Measurements from ENCODE around the gene MUC2.

MUC2 gene

GRCh38 chr11:1074244-1075221, at the start of gene MUC2:
TSS of gene MUC2 (plus strand) at chr11:1074874.
- no peak for DNase-seq

GRCh38 chr11:1025410-1026162, 49.1 kb upstream of the MUC2 start:
- no peak for DNase-seq

GRCh38 chr11:1026163-1026450, 48.6 kb upstream of the MUC2 start:
- DNase-seq = no peak

- no peak for DNase-seq
Observed at GRCh38 chr11:1026641-1027482, 47.8 kb upstream of the MUC2 start.

GRCh38 chr11:1027483-1028290, 47.0 kb upstream of the MUC2 start:
- no peak for DNase-seq

GRCh38 chr11:1028291-1028540, 46.5 kb upstream of the MUC2 start:
- DNase-seq = no peak

GRCh38 chr11:1028616-1029015, 46.1 kb upstream of the MUC2 start:
- no peak for DNase-seq

- DNase-seq = no peak
Observed at GRCh38 chr11:1029051-1029450, 45.6 kb upstream of the MUC2 start.

- no peak for DNase-seq
Observed at GRCh38 chr11:1029654-1030053, 45.0 kb upstream of the MUC2 start.

- no peak for DNase-seq
Observed at GRCh38 chr11:1030086-1030485, 44.6 kb upstream of the MUC2 start.

- DNase-seq = no peak
Observed at GRCh38 chr11:1030556-1030955, 44.1 kb upstream of the MUC2 start.

- no peak for DNase-seq
Observed at GRCh38 chr11:1031121-1031899, 43.4 kb upstream of the MUC2 start.

GRCh38 chr11:1032310-1032891, 42.3 kb upstream of the MUC2 start:
- DNase-seq = no peak

- DNase-seq = no peak
Observed at GRCh38 chr11:1033016-1033798, 41.5 kb upstream of the MUC2 start.

GRCh38 chr11:1034001-1034400, 40.7 kb upstream of the MUC2 start:
- DNase-seq = no peak

GRCh38 chr11:1034456-1035295, 40.0 kb upstream of the MUC2 start:
- no peak for DNase-seq

GRCh38 chr11:1035577-1036283, 38.9 kb upstream of the MUC2 start:
- peak in 1 of 3 experiments; percentile 32 for DNase-seq

- DNase-seq = peak in 2 of 3 experiments; percentile 71 to 78
Observed at GRCh38 chr11:1036303-1036923, 38.3 kb upstream of the MUC2 start, which contains the start of gene MUC6. TSS of gene MUC6 (minus strand) at chr11:1036718. CDS start at chr11:1036655, 63 bp downstream.

Measured in NCI-H1417 (cell line).